Measurements from ENCODE around the gene PSMB8. TPM values are rescaled to one million over a fixed set of nuclear protein-coding genes. Genes with fewer than 3 reads are reported as not detected.
A peak's percentile ranks its signal among the peaks of the same experiment; 100 is the strongest.

PSMB8 gene
- total and polyA plus RNA-seq, 7 donors = 34.3 to 305 (median 45.7) TPM

GRCh38 chr6:32867022-32867477 lies 23.2 kb upstream of the PSMB8 start:
- no peaks in the 10 kb centered on the region for H3K9me3 ChIP-seq
- WGBS, 2 donors = 46 to 62% methylated on average over 3 of the region's 3 CpGs
- no peaks in the 10 kb centered on the region for H3K27me3 ChIP-seq
- no peak for TF ChIP-seq POLR2A (IDR thresholded peaks at IDR 0.05)
- no peak for TF ChIP-seq EP300 (IDR thresholded peaks at IDR 0.05)
- TF ChIP-seq CTCF (IDR thresholded peaks at IDR 0.05) = no peak
- TF ChIP-seq POLR2AphosphoS5 (IDR thresholded peaks at IDR 0.05) = no peak
- no peaks in the 10 kb centered on the region for H3K4me1 ChIP-seq
- no peak for DNase-seq
- intact Hi-C loops (cut with DNase I) = loop anchor here (5.0 kb wide), 1 partner anchor 455 kb away; no protein-coding TSS in a partner anchor
- H3K4me3 ChIP-seq = no peak overlapping the region
- no peak overlapping the region for H3K27ac ChIP-seq
- H3K36me3 ChIP-seq = no peaks in the 10 kb centered on the region

- TF ChIP-seq EP300 (IDR thresholded peaks at IDR 0.05) = no peak
- TF ChIP-seq POLR2AphosphoS5 (IDR thresholded peaks at IDR 0.05) = no peak
- TF ChIP-seq POLR2A (IDR thresholded peaks at IDR 0.05) = no peak
- no peak for TF ChIP-seq CTCF (IDR thresholded peaks at IDR 0.05)
- Histone ChIP-seq H3K4me3 (no peak overlapping the region), H3K36me3 (no peaks in the 10 kb centered on the region), H3K27me3 (no peaks in the 10 kb centered on the region), H3K4me1 (no peaks in the 10 kb centered on the region), H3K27ac (no peak overlapping the region), H3K9me3 (no peaks in the 10 kb centered on the region)
- DNase-seq = no peak
- intact Hi-C loops (cut with DNase I) = loop anchor here (5.0 kb wide), 1 partner anchor 454 kb away; no protein-coding TSS in a partner anchor
- WGBS, 2 donors = 72 to 75% methylated on average over 10 of the region's 10 CpGs
These were observed 22.0 kb upstream of the PSMB8 start for GRCh38 chr6:32865724-32866443.

- Histone ChIP-seq H3K9me3 (no peaks in the 10 kb centered on the region), H3K27ac (no peak overlapping the region), H3K4me1 (no peaks in the 10 kb centered on the region), H3K4me3 (no peak overlapping the region), H3K36me3 (peaks cover 0 to 24% (median 8%) of the 10 kb centered on the region in 4 donors), H3K27me3 (no peaks in the 10 kb centered on the region)
- no peak for DNase-seq
- intact Hi-C loops (cut with DNase I) = no loop called here
- WGBS, 2 donors = 81 to 85% methylated on average over 3 of the region's 3 CpGs
- TF ChIP-seq POLR2AphosphoS5 (IDR thresholded peaks at IDR 0.05) (no peak), CTCF (IDR thresholded peaks at IDR 0.05) (no peak), EP300 (IDR thresholded peaks at IDR 0.05) (no peak), POLR2A (IDR thresholded peaks at IDR 0.05) (no peak)
These were observed 18.9 kb upstream of the PSMB8 start for GRCh38 chr6:32862725-32863124.

GRCh38 chr6:32860674-32861073 lies 16.8 kb upstream of the PSMB8 start:
- DNase-seq = no peak
- Histone ChIP-seq H3K9me3 (no peaks in the 10 kb centered on the region), H3K27ac (peak overlapping the region in 1 of 4 donors; percentile 35), H3K4me1 (peaks cover 0 to 6% (median 0%) of the 10 kb centered on the region in 4 donors), H3K27me3 (no peaks in the 10 kb centered on the region), H3K36me3 (peaks cover 0 to 30% (median 9%) of the 10 kb centered on the region in 4 donors), H3K4me3 (no peak overlapping the region)
- no peak for TF ChIP-seq POLR2AphosphoS5 (IDR thresholded peaks at IDR 0.05)
- TF ChIP-seq EP300 (IDR thresholded peaks at IDR 0.05) = no peak
- TF ChIP-seq CTCF (IDR thresholded peaks at IDR 0.05) = no peak
- no peak for TF ChIP-seq POLR2A (IDR thresholded peaks at IDR 0.05)
- 83 to 89% methylated on average over 1 of the region's 1 CpG for WGBS, 2 donors
- intact Hi-C loops (cut with DNase I) = no loop called here

Data from sigmoid colon (tissue), 7 donors.